ENCODE measurements around the gene VAV3. TPM values are rescaled to one million over a fixed set of nuclear protein-coding genes. Genes with fewer than 3 reads are reported as not detected.

VAV3 gene
- total and polyA plus RNA-seq, 11 donors: 0.57 to 8.3 (median 1.9) TPM

DNA sequence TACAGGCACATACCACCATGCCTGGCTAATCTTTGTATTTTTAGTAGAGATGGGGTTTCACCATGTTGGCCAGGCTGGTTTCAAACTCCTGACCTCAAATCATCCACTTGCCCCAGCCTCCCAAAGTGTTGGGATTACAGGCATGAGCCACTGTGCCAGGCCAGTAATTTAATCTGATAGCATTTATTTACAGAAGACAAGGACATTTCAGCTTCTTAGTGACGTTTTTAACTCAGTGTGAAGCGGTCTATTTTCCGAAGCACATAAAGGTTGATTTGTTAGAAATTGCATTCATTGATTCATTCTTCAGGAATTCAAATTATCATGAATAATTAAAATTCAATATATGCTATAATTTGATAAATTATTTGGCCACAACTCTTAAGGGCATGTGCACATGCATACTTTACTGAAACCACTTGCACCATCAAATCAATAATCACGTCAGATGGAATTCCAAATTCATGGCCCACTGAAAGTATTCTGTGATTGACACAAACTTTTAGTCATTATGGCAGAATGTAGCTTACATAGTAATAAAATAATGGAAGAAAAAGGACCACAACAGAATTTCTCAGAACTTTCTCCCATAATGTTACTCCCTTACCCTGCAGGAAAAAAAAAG is 339.5 kb downstream of the VAV3 start:
- 88 to 96% (median 92%) methylated on average over 4 of the region's 4 CpGs for WGBS, 4 donors
- no peak for DNase-seq
- H3K27ac ChIP-seq: no peak overlapping the region
- H3K9me3 ChIP-seq: no peaks in the 10 kb centered on the region
- no peaks in the 10 kb centered on the region for H3K36me3 ChIP-seq
- intact Hi-C loops (cut with DNase I): no loop called here
- H3K4me1 ChIP-seq: no peaks in the 10 kb centered on the region
- H3K27me3 ChIP-seq: no peaks in the 10 kb centered on the region
- no peak overlapping the region for H3K4me3 ChIP-seq
- TF ChIP-seq CTCF (IDR thresholded peaks at IDR 0.05) (no peak), POLR2A (IDR thresholded peaks at IDR 0.05) (no peak)
- no peak for ATAC-seq

GRCh38 chr1:107623431-107623830 is 341.5 kb downstream of the VAV3 start:
- intact Hi-C loops (cut with DNase I): no loop called here

DNA sequence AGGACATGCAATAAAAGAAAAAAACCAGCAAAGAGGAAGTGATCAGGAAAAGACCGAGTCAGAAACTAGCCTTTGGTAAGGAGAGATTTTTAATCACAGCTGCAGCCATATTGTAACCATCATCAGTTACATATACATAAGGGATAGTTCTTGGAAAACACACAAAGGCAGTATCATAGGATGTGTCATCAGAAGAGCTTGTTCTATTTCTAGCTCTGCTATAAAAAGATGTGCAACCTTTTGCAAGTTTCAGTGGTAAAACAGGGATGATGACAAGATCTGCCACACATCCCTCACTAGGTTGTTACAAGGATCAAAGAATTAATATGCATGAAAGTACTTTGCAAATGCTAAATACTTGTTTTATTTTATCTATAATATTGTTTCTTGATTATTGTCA is 342.0 kb downstream of the VAV3 start:
- 63 to 67% (median 63%) methylated on average over 1 of the region's 1 CpG for WGBS, 4 donors
- no peak overlapping the region for H3K4me3 ChIP-seq
- no peak for TF ChIP-seq CTCF (IDR thresholded peaks at IDR 0.05)
- TF ChIP-seq POLR2A (IDR thresholded peaks at IDR 0.05): no peak
- no peak overlapping the region for H3K27ac ChIP-seq
- no peak for DNase-seq
- intact Hi-C loops (cut with DNase I): no loop called here
- no peaks in the 10 kb centered on the region for H3K4me1 ChIP-seq
- no peaks in the 10 kb centered on the region for H3K9me3 ChIP-seq
- no peaks in the 10 kb centered on the region for H3K36me3 ChIP-seq
- H3K27me3 ChIP-seq: no peaks in the 10 kb centered on the region
- ATAC-seq: no peak

More at GRCh38 chr1:107623431-107623830, 341.5 kb downstream of the VAV3 start:
- no peaks in the 10 kb centered on the region for H3K27me3 ChIP-seq
- ATAC-seq (no peak), DNase-seq (no peak)
- TF ChIP-seq POLR2A (IDR thresholded peaks at IDR 0.05): no peak
- H3K4me3 ChIP-seq: no peak overlapping the region
- 91 to 99% (median 94%) methylated on average over 2 of the region's 2 CpGs for WGBS, 4 donors
- no peak overlapping the region for H3K27ac ChIP-seq
- H3K9me3 ChIP-seq: no peaks in the 10 kb centered on the region
- no peaks in the 10 kb centered on the region for H3K36me3 ChIP-seq
- H3K4me1 ChIP-seq: no peaks in the 10 kb centered on the region

GRCh38 chr1:107622535-107622934 is 342.4 kb downstream of the VAV3 start:
- Histone ChIP-seq H3K36me3 (no peaks in the 10 kb centered on the region), H3K27me3 (no peaks in the 10 kb centered on the region), H3K9me3 (no peaks in the 10 kb centered on the region), H3K4me1 (no peaks in the 10 kb centered on the region), H3K27ac (no peak overlapping the region), H3K4me3 (no peak overlapping the region)
- DNase-seq (no peak), ATAC-seq (no peak)
- intact Hi-C loops (cut with DNase I): no loop called here
- 77 to 81% (median 80%) methylated on average over 4 of the region's 4 CpGs for WGBS, 4 donors
- TF ChIP-seq POLR2A (IDR thresholded peaks at IDR 0.05) (no peak), CTCF (IDR thresholded peaks at IDR 0.05) (no peak)

- H3K36me3 ChIP-seq: peaks cover 0 to 12% (median 0%) of the 10 kb centered on the region in 9 donors
- WGBS, 4 donors: 86 to 94% (median 92%) methylated on average over 1 of the region's 1 CpG
- no peak overlapping the region for H3K4me3 ChIP-seq
- intact Hi-C loops (cut with DNase I): no loop called here
- TF ChIP-seq CTCF (IDR thresholded peaks at IDR 0.05): no peak
- H3K27me3 ChIP-seq: no peaks in the 10 kb centered on the region
- no peaks in the 10 kb centered on the region for H3K4me1 ChIP-seq
- no peak for ATAC-seq
- H3K9me3 ChIP-seq: peaks cover 0 to 8% (median 0%) of the 10 kb centered on the region in 12 donors
- no peak for DNase-seq
- no peak overlapping the region for H3K27ac ChIP-seq
Observed at GRCh38 chr1:107620753-107621152, 344.2 kb downstream of the VAV3 start.

Data from heart left ventricle (tissue), 16 donors.